Measurements from ENCODE around the gene VSNL1.

VSNL1 gene

GRCh38 chr2:17540093-17540812 is at the start of gene VSNL1:
Gene VSNL1 (plus strand): TSS chr2:17540696. CDS start chr2:17592075, 51,379 bp downstream.
- peak; percentile 26 to 83 (median 71) for DNase-seq
- intact Hi-C loops (cut with DNase I), result no loop called here

GRCh38 chr2:17495590-17495989 is 44.9 kb upstream of the VSNL1 start:
- no peak for DNase-seq
- intact Hi-C loops (cut with DNase I), result no loop called here

GRCh38 chr2:17497718-17498117 is 42.8 kb upstream of the VSNL1 start:
- intact Hi-C loops (cut with DNase I), result no loop called here
- DNase-seq, result no peak

GRCh38 chr2:17506736-17507616 is 33.5 kb upstream of the VSNL1 start:
- intact Hi-C loops (cut with DNase I), result no loop called here

GRCh38 chr2:17515652-17516051 is 24.8 kb upstream of the VSNL1 start:
- intact Hi-C loops (cut with DNase I), result no loop called here
- no peak for DNase-seq

More at GRCh38 chr2:17506736-17507616, 33.5 kb upstream of the VSNL1 start:
- no peak for DNase-seq

GRCh38 chr2:17517481-17518211 is 22.9 kb upstream of the VSNL1 start:
- intact Hi-C loops (cut with DNase I), result no loop called here
- DNase-seq, result no peak

GRCh38 chr2:17518212-17519154 is 22.0 kb upstream of the VSNL1 start, which contains the start of gene RAD51AP2:
Gene RAD51AP2 (minus strand): TSS chr2:17518440. CDS start chr2:17518415, 25 bp downstream.
- intact Hi-C loops (cut with DNase I), result no loop called here
- DNase-seq, result peak in 37 of 42 donors; percentile 10 to 63 (median 45)

- DNase-seq, result no peak
- intact Hi-C loops (cut with DNase I), result no loop called here
Measured at GRCh38 chr2:17519486-17519885, 21.0 kb upstream of the VSNL1 start.

- intact Hi-C loops (cut with DNase I), result no loop called here
- DNase-seq, result no peak
Measured at GRCh38 chr2:17520761-17521160, 19.7 kb upstream of the VSNL1 start.

GRCh38 chr2:17521621-17522020 is 18.9 kb upstream of the VSNL1 start:
- intact Hi-C loops (cut with DNase I), result no loop called here

GRCh38 chr2:17522303-17522702 is 18.2 kb upstream of the VSNL1 start:
- intact Hi-C loops (cut with DNase I), result no loop called here
- DNase-seq, result no peak

More at GRCh38 chr2:17521621-17522020, 18.9 kb upstream of the VSNL1 start:
- DNase-seq, result no peak

- DNase-seq, result no peak
- intact Hi-C loops (cut with DNase I), result no loop called here
Measured at GRCh38 chr2:17529771-17530170, 10.7 kb upstream of the VSNL1 start.

GRCh38 chr2:17533546-17533945 is 7.0 kb upstream of the VSNL1 start:
- no peak for DNase-seq
- intact Hi-C loops (cut with DNase I), result no loop called here

GRCh38 chr2:17536416-17536815 is 4.1 kb upstream of the VSNL1 start:
- no peak for DNase-seq
- intact Hi-C loops (cut with DNase I), result no loop called here

- intact Hi-C loops (cut with DNase I), result no loop called here
- DNase-seq, result peak in 1 of 42 donors; percentile 9
Measured at GRCh38 chr2:17538022-17538843, 2.3 kb upstream of the VSNL1 start.

- peak in 29 of 42 donors; percentile 9 to 62 (median 36) for DNase-seq
Measured at GRCh38 chr2:17538844-17539554, 1.5 kb upstream of the VSNL1 start.

GRCh38 chr2:17539611-17540092 is 844 bp upstream of the VSNL1 start:
- intact Hi-C loops (cut with DNase I), result no loop called here

More at GRCh38 chr2:17538844-17539554, 1.5 kb upstream of the VSNL1 start:
- intact Hi-C loops (cut with DNase I), result no loop called here

More at GRCh38 chr2:17539611-17540092, 844 bp upstream of the VSNL1 start:
- DNase-seq, result peak in 2 of 42 donors; percentile 2 to 8

Data from head of caudate nucleus (tissue), 42 donors.